Activated CD8-positive, alpha-beta memory T cell treated with anti-CD3 and anti-CD28 coated beads, Interleukin-2, amount 10 ng/mL, durations not matched to agents 7 days and 5 days (primary cell): ENCODE results near the gene ANKRD12. TPM values are rescaled to one million over a fixed set of nuclear protein-coding genes. Genes with fewer than 3 reads are reported as not detected.
"Not testable (repeated sequence)": the region's sequence is repeated elsewhere in the genome, so short reads cannot be mapped to it uniquely, and the experiment has no call there.

Experiments
- ATAC-seq: fragments of 150-1000 bp; cut with Tn5 transposase; one replicate; pipeline ENCODE4 v1.10.0; 2021; ENCODE audit warnings: moderate library complexity
- CTCF ChIA-PET: fragments of 350-600 bp; sonication (Branson Sonifier 250); formaldehyde crosslinking; loops from one replicate; lab custom pipeline; 2021; ENCODE audit warnings: antibody characterized with exemption; lab: Charles Lee
- DNase-seq: peaks from one replicate; pipeline ENCODE4 v3.0.0-alpha.2; 2020
- H3K27ac Mint-ChIP-seq: one replicate; pipeline ENCODE4 v1.8.0; 2021; ENCODE audit warnings: mild to moderate bottlenecking, mixed read lengths
- H3K27me3 Mint-ChIP-seq: one replicate; pipeline ENCODE4 v1.8.0; 2021; ENCODE audit warnings: mixed read lengths
- H3K36me3 Mint-ChIP-seq: one replicate; pipeline ENCODE4 v1.8.0; 2021; ENCODE audit warnings: mild to moderate bottlenecking, mixed read lengths
- H3K4me1 Mint-ChIP-seq: one replicate; pipeline ENCODE4 v1.8.0; 2021; ENCODE audit warnings: mixed read lengths
- H3K4me3 Mint-ChIP-seq: one replicate; pipeline ENCODE4 v1.8.0; 2021; ENCODE audit warnings: mild to moderate bottlenecking, moderate library complexity, mixed read lengths
- H3K9me3 Mint-ChIP-seq: one replicate; pipeline ENCODE4 v1.8.0; 2022; ENCODE audit warnings: low read depth, mixed read lengths
- total RNA-seq, 2 experiments: library from RNA; stranded (reverse); gene quantifications; one replicate each; pipeline ENCODE4 v1.2.3, GENCODE V29; 2021

Gene ANKRD12
- total RNA-seq, 2 experiments from 2014 or later: 67.5 to 76.9 TPM

GRCh38 chr18:9239720-9240119 is 103.1 kb downstream of the ANKRD12 start:
- H3K36me3 Mint-ChIP-seq: peaks cover 62% of the 10 kb centered on the region
- peaks cover 32% of the 10 kb centered on the region for H3K4me1 Mint-ChIP-seq
- CTCF ChIA-PET: interaction anchor here (1.5 kb wide), 1 partner anchor 277 kb away, joined by 3 read pairs; no protein-coding TSS in a partner anchor
- ATAC-seq (no peak), DNase-seq (no peak)
- H3K4me3 Mint-ChIP-seq: no peak overlapping the region
- H3K27ac Mint-ChIP-seq: no peak overlapping the region
- no peaks in the 10 kb centered on the region for H3K9me3 Mint-ChIP-seq
- H3K27me3 Mint-ChIP-seq: no peaks in the 10 kb centered on the region

GRCh38 chr18:9240270-9240669 is 103.7 kb downstream of the ANKRD12 start:
- peaks cover 33% of the 10 kb centered on the region for H3K4me1 Mint-ChIP-seq
- CTCF ChIA-PET: interaction anchor here (1.5 kb wide), 1 partner anchor 276 kb away, joined by 3 read pairs; no protein-coding TSS in a partner anchor
- peaks cover 59% of the 10 kb centered on the region for H3K36me3 Mint-ChIP-seq
- DNase-seq: no peak
- no peak overlapping the region for H3K4me3 Mint-ChIP-seq
- peak overlapping the region; percentile 22 for H3K27ac Mint-ChIP-seq
- peak; percentile 67 for ATAC-seq
- H3K27me3 Mint-ChIP-seq: no peaks in the 10 kb centered on the region
- no peaks in the 10 kb centered on the region for H3K9me3 Mint-ChIP-seq

- Mint-ChIP-seq H3K27ac (peak overlapping the region; percentile 33), H3K36me3 (peaks cover 45% of the 10 kb centered on the region), H3K4me1 (peaks cover 33% of the 10 kb centered on the region), H3K9me3 (no peaks in the 10 kb centered on the region), H3K4me3 (no peak overlapping the region), H3K27me3 (no peaks in the 10 kb centered on the region)
- DNase-seq: no peak
- CTCF ChIA-PET: interaction anchor here (1.2 kb wide), 1 partner anchor 170 kb away, joined by 4 read pairs; no protein-coding TSS in a partner anchor
- ATAC-seq: no peak
Observed at GRCh38 chr18:9243029-9243428, 106.4 kb downstream of the ANKRD12 start.

GRCh38 chr18:9244376-9244775 is 107.8 kb downstream of the ANKRD12 start:
- Mint-ChIP-seq H3K27me3 (no peaks in the 10 kb centered on the region), H3K9me3 (no peaks in the 10 kb centered on the region), H3K27ac (peak overlapping the region; percentile 64)

DNA sequence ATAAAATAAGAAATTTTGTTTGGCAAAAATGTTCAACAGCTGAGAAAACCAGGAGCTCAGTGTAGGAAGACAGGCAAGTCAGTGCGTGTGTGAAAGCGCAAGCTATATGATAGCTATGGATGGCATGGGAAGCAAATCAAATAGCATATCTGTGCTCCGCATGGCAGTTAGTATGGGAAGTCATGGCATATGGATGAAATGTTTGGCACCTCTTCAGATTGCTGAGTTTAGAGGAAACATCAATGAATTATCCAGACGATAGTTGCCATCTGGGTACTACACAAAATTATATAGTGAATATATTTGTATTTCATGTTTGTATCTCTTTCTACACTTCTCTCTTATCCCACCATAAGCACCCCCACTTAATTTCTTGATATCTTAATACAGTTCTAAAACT is 112.1 kb downstream of the ANKRD12 start:
- H3K9me3 Mint-ChIP-seq: no peaks in the 10 kb centered on the region
- CTCF ChIA-PET: no interaction called here
- no peaks in the 10 kb centered on the region for H3K27me3 Mint-ChIP-seq
- ATAC-seq: no peak
- no peak overlapping the region for H3K27ac Mint-ChIP-seq
- H3K4me1 Mint-ChIP-seq: peaks cover 12% of the 10 kb centered on the region
- DNase-seq: no peak
- no peak overlapping the region for H3K4me3 Mint-ChIP-seq
- H3K36me3 Mint-ChIP-seq: peaks cover 50% of the 10 kb centered on the region

More at GRCh38 chr18:9244376-9244775, 107.8 kb downstream of the ANKRD12 start:
- DNase-seq (no peak), ATAC-seq (peak; percentile 51)
- CTCF ChIA-PET: no interaction called here
- H3K4me3 Mint-ChIP-seq: no peak overlapping the region
- H3K36me3 Mint-ChIP-seq: peaks cover 40% of the 10 kb centered on the region
- peaks cover 25% of the 10 kb centered on the region for H3K4me1 Mint-ChIP-seq

GRCh38 chr18:9249254-9249653 is 112.7 kb downstream of the ANKRD12 start:
- H3K4me3 Mint-ChIP-seq: no peak overlapping the region
- no peak overlapping the region for H3K27ac Mint-ChIP-seq
- H3K4me1 Mint-ChIP-seq: peaks cover 6% of the 10 kb centered on the region
- DNase-seq (no peak), ATAC-seq (no peak)
- H3K9me3 Mint-ChIP-seq: peaks cover 2% of the 10 kb centered on the region
- no peaks in the 10 kb centered on the region for H3K27me3 Mint-ChIP-seq
- H3K36me3 Mint-ChIP-seq: peaks cover 51% of the 10 kb centered on the region
- CTCF ChIA-PET: no interaction called here

GRCh38 chr18:9259173-9259572 is 122.6 kb downstream of the ANKRD12 start:
- Mint-ChIP-seq H3K4me1 (peaks cover 2% of the 10 kb centered on the region), H3K4me3 (no peak overlapping the region), H3K27ac (no peak overlapping the region), H3K27me3 (no peaks in the 10 kb centered on the region), H3K9me3 (peaks cover 8% of the 10 kb centered on the region), H3K36me3 (peaks cover 62% of the 10 kb centered on the region)
- CTCF ChIA-PET: no interaction called here
- ATAC-seq (no peak), DNase-seq (no peak)

- no peaks in the 10 kb centered on the region for H3K27me3 Mint-ChIP-seq
- H3K4me1 Mint-ChIP-seq: peaks cover 2% of the 10 kb centered on the region
- peaks cover 2% of the 10 kb centered on the region for H3K9me3 Mint-ChIP-seq
- H3K36me3 Mint-ChIP-seq: peaks cover 62% of the 10 kb centered on the region
- ATAC-seq (no peak), DNase-seq (no peak)
- H3K27ac Mint-ChIP-seq: no peak overlapping the region
- CTCF ChIA-PET: no interaction called here
- H3K4me3 Mint-ChIP-seq: no peak overlapping the region
Observed at GRCh38 chr18:9260388-9261380, 124.1 kb downstream of the ANKRD12 start.

DNA sequence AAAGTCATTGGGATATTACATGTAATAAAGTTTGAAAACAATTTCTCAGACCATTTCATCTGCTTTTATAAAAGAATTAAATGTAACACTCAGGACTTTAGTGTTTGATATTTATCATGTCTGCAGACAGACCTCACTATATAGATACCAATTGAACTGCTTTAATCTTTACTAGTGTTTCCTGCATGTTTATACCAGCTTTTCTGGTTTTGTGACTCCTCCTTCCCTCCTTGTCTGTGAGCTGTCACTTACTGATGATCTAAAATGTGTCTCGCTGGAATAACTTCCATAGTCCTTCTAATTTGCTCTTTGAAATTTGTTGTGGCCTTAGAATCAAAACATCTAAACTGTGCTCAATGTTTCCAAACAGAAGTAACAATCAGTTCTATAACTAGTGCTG is 126.7 kb downstream of the ANKRD12 start:
- Mint-ChIP-seq H3K4me3 (no peak overlapping the region), H3K27me3 (no peaks in the 10 kb centered on the region), H3K36me3 (peaks cover 61% of the 10 kb centered on the region), H3K4me1 (no peaks in the 10 kb centered on the region), H3K27ac (no peak overlapping the region), H3K9me3 (no peaks in the 10 kb centered on the region)
- DNase-seq (no peak), ATAC-seq (no peak)
- CTCF ChIA-PET: no interaction called here

DNA sequence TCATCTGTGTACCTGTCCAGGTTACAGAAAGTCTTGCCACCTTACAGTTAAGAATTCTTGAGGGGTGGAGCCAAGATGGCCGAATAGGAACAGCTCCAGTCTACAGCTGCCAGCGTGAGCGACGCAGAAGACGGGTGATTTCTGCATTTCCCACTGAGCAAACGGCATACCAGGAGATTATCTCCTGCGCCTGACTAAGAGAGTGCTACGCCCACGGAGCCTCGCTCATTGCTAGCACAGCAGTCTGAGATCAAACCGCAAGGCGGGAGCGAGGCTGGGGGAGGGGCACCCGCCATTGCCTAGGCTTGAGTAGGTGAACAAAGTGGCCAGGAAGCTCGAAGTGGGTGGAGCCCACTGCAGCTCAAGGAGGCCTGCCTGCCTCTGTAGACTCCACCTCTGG is 128.2 kb downstream of the ANKRD12 start:
- H3K4me1 Mint-ChIP-seq, H3K9me3 Mint-ChIP-seq, H3K27me3 Mint-ChIP-seq, H3K27ac Mint-ChIP-seq, H3K4me3 Mint-ChIP-seq, DNase-seq, CTCF ChIA-PET, ATAC-seq: not testable (repeated sequence)
- peaks cover 57% of the 10 kb centered on the region for H3K36me3 Mint-ChIP-seq

DNA sequence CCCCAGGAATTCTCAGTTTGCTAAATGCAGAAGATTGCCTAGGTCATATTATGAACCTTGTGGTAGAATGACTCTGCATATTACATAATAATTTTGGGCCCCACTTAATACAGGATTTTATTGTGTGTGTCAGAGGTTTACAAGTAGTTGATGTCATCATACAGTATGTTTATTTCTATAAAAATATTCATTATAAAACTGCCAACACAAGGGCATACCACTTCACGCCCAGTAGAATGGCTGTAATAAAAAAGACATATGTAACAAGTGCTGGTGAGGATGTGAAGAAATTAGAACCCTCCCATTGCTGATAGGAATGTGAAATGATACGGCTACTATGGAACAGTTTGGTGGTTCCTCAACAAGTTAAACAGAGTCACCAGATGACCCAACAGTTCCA is 136.6 kb downstream of the ANKRD12 start:
- ATAC-seq: no peak
- CTCF ChIA-PET: no interaction called here
- no peak overlapping the region for H3K27ac Mint-ChIP-seq

GRCh38 chr18:9275890-9276289 is 139.3 kb downstream of the ANKRD12 start:
- no peaks in the 10 kb centered on the region for H3K4me1 Mint-ChIP-seq
- no peak for DNase-seq
- no peak overlapping the region for H3K27ac Mint-ChIP-seq
- no peak overlapping the region for H3K4me3 Mint-ChIP-seq
- CTCF ChIA-PET: no interaction called here
- no peak for ATAC-seq
- peaks cover 55% of the 10 kb centered on the region for H3K36me3 Mint-ChIP-seq
- no peaks in the 10 kb centered on the region for H3K27me3 Mint-ChIP-seq
- no peaks in the 10 kb centered on the region for H3K9me3 Mint-ChIP-seq

More for the DNA sequence above, 136.6 kb downstream of the ANKRD12 start:
- H3K4me3 Mint-ChIP-seq: no peak overlapping the region
- peaks cover 3% of the 10 kb centered on the region for H3K9me3 Mint-ChIP-seq
- DNase-seq: no peak
- H3K27me3 Mint-ChIP-seq: no peaks in the 10 kb centered on the region
- H3K36me3 Mint-ChIP-seq: peaks cover 48% of the 10 kb centered on the region
- H3K4me1 Mint-ChIP-seq: no peaks in the 10 kb centered on the region

DNA sequence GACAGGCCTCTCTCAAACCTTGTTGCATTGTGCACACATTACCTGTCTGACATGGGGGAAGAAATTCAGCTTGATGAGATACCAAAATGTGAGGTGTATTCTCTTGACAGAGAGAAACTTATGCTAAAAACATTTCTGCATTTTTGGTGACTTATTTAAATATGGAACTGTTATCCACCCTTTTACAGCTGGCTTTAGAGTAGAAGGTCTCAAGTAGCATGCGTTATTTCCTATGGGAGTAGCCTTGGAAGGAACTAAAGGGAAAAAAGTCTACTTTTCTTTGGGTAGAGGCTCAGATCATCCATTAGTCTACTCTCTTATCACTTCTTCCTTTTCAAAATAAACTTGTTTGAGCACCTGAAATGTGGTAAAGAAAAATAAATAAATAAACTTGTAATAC is 141.4 kb downstream of the ANKRD12 start:
- DNase-seq: no peak
- CTCF ChIA-PET: no interaction called here
- Mint-ChIP-seq H3K27ac (no peak overlapping the region), H3K4me1 (no peaks in the 10 kb centered on the region), H3K4me3 (no peak overlapping the region), H3K27me3 (no peaks in the 10 kb centered on the region), H3K36me3 (peaks cover 55% of the 10 kb centered on the region), H3K9me3 (no peaks in the 10 kb centered on the region)
- ATAC-seq: no peak

DNA sequence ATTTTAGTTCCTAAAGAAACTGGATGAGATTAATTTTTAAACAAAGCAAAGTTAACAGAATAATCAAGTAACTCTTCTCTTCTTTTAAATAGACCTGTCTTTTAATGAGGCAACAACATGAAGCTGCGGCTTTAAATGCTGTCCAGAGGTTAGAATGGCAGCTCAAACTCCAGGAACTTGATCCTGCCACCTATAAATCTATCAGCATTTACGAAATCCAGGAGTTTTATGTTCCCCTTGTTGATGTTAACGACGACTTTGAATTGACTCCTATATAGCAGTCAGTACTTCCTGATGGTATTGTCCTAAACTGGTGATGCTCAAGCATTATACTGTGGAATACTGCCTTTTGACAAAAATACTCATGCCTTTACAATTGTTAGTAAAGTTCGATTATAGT is 144.3 kb downstream of the ANKRD12 start:
- no peak for DNase-seq
- H3K9me3 Mint-ChIP-seq: no peaks in the 10 kb centered on the region
- CTCF ChIA-PET: no interaction called here
- no peaks in the 10 kb centered on the region for H3K27me3 Mint-ChIP-seq
- no peak for ATAC-seq
- no peak overlapping the region for H3K27ac Mint-ChIP-seq
- no peak overlapping the region for H3K4me3 Mint-ChIP-seq
- peaks cover 51% of the 10 kb centered on the region for H3K36me3 Mint-ChIP-seq
- no peaks in the 10 kb centered on the region for H3K4me1 Mint-ChIP-seq
